GM21737 (cell line): ENCODE results near the gene AP2A1.
"Not testable (repeated sequence)": the region's sequence is repeated elsewhere in the genome, so short reads cannot be mapped to it uniquely, and the experiment has no call there.

Experiments used
- ATAC-seq: cut with Tn5 transposase; IDR thresholded peaks from one replicate; pipeline ENCODE4 v1.9.1; 2021; ENCODE audit warnings: mild to moderate bottlenecking, moderate library complexity; ENCODE audit not compliant: unreplicated experiment

The AP2A1 gene

DNA sequence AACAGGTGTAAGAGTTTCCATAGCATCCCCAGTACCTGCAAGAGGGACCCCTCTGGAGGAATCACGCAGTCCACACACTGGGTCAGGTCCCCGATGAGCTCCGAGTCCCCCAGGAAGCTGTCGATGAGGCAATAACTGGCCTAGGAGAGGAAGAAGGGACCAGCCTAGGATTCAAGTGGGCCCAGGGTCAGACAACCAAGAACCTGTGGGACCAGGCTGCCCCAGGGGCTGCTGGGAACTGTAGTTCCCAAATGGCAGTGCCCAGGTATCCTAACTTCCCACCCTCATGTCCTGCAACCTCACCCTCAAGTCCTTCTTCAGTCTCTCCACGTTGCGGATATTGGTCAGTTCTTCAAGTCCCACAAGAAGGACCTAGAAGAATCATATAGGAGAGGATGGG lies 44.5 kb downstream of the AP2A1 start:
- no peak for ATAC-seq

DNA sequence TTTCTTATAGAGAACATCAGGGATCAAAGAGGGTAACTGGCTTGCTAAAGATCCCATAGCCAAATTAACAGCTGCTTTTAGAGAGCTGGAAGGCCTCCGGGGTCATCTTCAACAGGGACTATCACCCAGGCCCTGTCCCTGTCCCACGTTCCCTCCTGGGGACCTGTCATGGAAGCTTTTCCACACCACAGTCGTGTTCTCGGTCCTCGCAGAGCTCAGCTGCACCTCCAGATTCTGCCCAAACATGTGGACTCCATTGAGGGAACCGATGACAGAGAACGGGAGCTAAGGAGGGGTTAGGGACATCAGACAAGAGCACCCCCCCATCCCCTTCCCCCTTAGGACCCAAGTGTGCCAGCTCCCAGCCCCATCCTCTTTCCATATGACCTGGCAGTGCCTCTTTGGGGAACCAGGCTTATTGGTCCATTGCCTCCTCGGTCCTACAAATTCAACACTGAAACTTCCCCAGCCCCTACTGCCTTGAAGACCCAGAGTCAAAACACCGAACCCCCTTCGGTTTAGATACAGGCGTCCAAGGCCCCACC lies 45.7 kb downstream of the AP2A1 start:
- no peak for ATAC-seq

DNA sequence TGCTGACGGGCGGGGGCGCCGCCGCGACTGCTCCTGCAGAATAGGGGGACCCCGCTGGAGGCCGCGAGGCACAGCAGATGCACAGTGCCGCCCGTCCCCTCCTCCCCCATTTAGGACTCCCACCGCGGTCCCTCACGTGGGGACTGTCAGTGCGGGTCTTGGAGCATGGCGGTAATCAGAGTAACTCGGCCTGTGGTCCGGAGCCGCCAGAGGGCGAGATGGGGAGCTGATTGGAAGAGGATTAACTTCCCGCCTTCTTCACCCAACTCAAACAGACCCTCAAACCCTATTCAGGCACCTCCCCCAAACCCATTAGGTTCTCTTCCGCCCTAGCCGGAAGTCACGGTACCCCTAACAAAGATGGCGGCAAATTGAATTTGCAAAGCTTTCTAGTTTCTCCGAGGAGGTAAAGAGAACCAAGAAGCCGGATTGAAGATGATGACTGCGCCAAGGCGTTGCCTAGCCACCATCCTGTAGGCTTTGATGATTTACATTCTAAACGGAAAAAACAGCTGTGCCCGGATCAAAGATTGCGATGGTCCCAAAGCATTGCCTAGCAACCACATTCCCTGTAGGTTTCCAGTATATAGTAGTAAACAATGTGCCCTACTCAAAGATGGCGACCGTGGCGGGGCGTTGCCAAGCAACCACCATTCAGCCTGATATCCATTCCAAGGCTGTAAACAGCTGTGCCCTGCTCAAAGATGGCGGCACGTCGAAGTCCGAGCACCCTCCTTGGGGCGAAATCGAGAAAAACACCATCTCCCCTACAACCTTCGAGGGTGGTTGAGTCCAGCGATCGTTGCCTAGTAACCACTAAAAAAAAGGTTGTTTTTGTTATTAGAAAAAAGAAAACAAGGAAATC lies 46.4 kb downstream of the AP2A1 start, which contains the start of gene FUZ:
TSS of gene FUZ (minus strand) at position 296 of the 865 bp plus-strand sequence. CDS start at position 110, 186 bp downstream.
- ATAC-seq, result no peak

DNA sequence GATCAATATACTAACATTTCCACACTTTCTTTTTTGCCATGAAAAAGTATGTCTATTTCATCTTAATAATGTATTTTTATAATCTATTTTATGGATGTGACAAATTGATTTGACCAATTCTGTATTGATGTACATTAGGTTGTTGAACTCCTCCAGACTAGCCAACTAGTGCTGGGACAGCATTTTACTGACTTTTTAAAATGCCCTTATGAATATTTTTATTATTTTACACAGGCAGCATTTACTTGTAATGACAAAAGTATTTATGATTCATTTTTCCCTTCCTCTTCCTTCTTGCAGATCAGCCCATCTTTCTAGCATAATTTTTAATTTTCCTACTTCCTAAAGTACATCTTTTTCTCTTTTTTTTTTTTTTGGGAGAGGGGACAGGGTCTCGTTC lies 47.2 kb downstream of the AP2A1 start:
- ATAC-seq, result no peak

DNA sequence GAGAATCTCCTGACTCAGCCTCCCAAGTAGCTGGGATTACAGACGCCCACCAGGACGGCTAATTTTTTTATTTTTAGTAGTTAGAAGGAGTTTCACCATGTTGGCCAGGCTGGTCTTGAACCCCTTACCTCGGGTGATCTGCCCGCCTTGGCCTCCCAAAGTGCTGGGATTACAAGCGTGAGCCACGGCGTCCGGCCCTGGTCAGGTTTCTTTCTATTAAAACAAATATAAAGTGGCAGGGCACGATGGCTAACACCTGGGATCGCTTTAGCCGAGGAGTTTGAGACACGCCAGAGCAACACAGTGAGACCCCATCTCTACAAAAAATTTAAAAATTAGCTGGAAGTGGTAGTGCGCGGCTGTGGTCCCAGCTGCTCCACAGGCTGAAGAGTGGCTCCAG lies 49.8 kb downstream of the AP2A1 start:
- no peak for ATAC-seq

DNA sequence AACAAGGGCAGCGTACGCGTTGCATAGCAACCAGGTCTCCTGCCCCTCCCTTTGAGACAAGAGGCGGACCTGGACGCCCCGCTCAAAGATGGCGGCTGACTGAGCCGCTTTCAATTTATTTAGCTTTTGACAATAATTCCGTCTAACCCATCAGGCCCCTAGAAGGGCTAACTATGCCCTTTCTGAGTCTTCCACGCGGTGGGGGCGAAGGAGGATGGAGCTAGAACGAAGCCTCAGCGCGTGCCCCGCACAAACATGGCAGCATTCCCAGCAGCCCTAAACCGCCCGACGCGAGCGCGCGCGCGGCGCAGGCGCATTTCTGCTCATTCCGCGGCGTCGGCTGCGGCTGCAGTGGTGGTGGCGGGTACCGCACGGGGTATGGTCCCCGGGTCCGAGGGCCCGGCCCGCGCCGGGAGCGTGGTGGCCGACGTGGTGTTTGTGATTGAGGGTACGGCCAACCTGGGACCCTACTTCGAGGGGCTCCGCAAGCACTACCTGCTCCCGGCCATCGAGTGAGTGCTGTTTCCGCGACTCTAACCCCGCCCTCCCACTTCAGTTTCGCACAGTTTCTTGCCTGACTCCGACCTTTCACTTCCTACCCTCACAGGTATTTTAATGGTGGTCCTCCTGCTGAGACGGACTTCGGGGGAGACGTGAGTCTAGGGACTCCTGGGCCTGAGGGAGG lies 51.3 kb downstream of the AP2A1 start, which contains the start of gene MED25:
TSS of gene MED25 (plus strand) at position 326 of the 685 bp plus-strand sequence. CDS start at position 379, 53 bp downstream.
- peak; percentile 54 for ATAC-seq

DNA sequence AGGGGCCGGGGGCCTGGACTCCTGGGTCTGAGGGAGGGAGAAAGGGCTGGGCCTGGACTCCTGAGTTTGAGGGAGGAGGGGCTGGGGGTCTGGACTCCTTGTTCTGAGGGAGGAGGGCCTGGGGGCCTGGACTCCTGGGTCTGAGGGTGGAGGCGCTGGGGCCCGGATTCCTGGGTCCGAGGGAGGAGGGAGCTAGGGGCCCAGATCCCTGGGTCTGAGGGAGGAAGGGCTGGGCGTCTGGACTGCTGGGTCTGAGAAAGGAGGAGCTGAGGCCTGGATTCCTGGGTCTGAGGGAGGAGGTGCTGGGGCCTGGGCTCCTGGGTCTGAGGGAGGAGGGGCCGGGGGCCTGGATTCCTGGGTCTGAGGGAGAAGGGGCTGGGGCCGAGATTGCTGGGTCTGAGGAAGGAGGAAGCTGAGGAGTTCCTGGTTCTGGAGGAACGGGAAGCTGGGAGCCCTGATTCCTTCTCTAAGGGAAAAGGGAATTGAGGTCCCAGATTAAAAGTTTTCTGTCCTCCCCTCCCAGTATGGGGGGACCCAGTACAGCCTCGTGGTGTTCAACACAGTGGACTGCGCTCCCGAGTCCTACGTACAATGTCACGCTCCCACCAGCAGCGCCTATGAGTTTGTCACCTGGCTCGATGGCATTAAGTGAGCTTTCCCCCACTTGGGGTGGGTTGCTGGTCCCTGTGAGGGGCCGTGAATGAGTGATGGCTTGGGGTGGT lies 52.0 kb downstream of the AP2A1 start:
- no peak for ATAC-seq

DNA sequence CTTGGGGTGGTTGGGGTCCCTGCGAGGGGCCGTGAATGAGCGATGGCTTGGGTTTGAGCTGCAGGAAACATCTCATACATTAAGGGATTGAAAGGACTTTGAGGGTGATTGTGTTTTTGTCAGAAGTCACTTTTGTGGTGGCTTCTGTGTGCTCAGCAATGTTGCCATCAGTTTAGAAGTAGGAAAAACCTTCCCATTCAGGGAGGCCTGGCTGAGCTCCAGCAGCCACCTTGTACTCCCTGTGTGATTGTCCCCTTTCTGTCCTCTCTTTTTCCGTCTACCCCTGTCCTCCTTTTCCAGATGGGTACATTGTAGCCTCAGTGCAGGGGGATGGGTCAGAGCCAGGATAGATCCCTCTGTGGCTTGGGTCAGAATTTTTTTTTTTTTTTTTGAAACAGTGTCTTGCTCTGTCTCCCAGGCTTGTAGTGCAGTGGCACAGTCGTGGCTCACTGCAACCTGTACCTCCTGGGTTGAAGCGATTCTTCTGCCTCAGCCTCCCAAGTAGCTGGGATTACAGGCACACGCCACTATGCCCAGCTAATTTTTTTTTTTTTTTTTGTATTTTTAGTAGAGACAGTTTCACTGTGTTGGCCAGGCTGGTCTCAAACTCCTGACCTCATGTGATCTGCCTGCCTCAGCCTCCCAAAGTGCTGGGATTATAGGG lies 52.8 kb downstream of the AP2A1 start:
- not testable (repeated sequence) for ATAC-seq

DNA sequence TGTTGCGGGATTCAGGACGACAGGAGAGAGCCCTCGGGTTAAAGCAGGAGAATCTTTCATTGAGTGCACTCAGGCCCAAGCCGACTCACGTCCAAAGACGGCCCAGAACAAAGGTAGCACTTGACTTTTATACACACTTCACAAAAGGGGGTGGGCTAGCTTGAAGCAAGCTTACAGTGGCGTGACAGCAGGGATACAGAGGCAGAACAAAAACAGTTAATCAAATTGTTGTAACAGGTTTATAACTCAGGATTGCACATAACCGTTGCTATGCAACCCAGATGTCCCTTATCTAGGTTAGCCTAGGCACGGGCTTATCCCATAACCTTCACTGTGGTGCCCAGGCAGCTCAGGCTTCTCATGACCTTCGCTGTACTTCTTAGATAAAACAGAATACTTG lies 53.3 kb downstream of the AP2A1 start:
- ATAC-seq, result no peak

DNA sequence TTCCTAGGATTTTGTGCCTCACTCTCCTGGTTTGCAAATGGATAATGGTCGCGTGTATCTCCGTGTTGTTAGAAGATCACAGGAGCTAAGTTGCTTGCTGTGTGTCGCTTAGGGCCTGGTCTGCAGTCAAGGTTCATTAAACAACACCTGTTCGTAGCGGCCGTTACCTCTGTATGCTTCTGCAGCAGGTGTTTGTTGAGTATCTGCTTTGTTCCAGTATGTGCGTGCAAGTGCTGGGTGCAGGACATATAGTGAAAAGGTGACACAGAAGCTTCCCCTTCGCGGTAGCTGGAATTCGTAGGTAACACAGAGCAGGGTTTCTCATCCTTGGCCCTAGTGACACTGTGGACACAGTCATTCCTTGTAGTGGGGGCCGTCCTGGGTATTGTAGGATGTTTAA lies 56.7 kb downstream of the AP2A1 start:
- no peak for ATAC-seq

DNA sequence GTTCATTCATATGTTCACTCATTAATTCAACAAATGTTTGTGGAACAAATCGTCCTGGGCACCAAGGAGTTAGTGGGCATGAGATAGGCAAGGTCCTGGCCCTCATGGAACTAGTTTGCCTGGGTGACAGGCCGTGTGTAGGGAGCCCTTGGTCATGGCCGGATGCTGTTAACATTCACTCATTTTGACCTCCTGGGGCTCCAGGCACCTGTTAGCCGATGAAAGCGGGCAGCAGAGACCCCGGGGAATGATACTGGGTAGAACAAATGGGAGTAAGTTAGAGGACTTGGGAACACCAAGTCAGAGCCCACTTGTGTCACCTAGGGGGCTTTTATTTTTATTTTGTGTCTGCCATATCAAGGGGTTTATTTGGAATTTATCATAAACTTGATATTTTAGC lies 57.9 kb downstream of the AP2A1 start:
- ATAC-seq, result no peak

DNA sequence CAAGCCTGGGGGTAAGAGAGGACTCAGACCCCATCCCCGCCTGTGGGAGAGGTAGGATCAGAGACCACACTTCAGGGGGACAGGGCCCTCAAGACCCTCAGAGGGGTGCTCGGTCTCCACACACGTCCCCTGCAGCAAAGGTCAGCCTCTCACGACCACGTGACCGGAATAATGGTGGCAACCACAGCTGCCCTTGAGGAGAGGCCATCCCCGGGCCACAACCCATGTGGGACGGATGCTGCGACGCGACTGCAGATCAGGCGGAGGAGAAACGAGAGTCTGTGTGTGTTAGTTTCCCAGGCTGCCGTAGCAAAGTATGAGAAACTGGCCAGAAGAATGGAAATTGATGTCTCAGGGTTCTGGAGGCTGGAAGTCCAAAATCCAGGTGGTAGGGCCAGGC lies 60.2 kb downstream of the AP2A1 start:
- no peak for ATAC-seq

DNA sequence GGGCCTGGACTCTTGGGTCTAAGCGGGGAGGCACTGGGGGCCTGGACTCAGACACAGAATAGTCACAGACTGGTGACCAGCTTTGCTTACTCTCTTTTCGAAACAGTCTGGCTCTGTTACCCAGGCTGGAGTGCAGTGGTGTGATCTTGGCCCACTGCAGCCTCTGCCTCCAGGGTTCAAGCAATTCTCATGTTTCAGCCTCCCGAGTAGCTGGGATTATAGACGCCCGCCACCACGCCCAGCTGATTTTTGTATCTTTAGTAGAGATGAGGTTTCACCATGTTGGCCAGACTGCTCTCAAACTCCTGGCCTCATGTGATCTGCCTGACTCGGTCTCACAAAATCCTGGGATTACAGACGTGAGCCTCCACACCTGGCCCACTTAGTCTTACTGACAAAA lies 62.4 kb downstream of the AP2A1 start:
- ATAC-seq, result no peak

DNA sequence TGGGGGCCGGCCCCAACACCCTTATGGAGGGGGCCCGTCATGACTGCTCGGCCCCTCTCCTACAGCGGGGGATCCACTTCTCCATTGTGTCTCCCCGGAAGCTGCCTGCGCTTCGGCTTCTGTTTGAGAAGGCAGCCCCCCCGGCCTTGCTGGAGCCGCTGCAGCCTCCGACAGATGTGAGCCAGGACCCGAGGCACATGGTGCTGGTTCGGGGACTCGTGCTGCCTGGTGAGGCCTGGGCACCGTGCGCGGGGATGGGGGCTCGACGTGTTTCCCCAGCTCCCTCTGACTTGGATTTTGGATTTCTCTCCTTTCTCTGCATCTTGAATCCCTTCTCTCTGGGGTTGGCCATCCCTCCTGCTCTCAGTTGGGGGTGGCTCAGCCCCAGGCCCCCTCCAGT lies 62.9 kb downstream of the AP2A1 start:
- no peak for ATAC-seq

DNA sequence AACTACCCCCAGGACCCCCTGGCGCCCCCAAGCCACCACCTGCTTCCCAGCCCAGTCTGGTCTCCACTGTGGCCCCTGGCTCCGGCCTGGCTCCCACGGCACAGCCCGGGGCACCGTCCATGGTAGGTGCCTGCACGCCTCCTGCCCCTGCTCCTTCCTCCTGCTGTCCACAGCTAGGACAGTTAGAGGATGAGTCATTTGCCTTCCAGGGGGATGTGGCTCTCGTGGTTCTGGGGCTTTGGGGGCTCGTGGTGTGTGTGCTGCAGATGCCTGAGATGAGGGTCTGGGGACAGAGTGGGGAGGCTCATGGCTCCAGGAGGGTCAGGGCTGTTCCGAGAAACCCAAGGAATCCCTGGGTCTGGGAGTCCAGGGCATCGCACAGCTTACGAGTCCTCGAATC lies 64.0 kb downstream of the AP2A1 start:
- no peak for ATAC-seq

DNA sequence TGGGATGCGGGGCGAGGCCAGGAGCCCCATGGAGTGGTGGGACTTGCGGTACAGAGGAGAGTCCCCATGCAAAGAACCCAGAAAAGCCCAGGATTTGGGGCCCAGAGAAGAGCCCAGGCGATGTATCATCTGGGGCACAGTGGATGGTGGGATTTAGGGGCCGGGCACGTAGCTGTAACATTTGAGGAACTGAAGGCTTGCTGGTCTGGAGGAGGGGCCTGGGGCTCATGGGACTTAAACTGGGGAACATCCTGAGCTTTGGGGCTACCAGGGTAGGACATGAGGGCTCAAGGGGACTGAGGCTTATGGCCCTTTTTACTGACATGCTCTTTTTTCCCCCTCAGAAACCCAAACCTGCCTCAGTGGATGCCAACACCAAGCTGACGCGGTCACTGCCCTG lies 64.8 kb downstream of the AP2A1 start:
- no peak for ATAC-seq

DNA sequence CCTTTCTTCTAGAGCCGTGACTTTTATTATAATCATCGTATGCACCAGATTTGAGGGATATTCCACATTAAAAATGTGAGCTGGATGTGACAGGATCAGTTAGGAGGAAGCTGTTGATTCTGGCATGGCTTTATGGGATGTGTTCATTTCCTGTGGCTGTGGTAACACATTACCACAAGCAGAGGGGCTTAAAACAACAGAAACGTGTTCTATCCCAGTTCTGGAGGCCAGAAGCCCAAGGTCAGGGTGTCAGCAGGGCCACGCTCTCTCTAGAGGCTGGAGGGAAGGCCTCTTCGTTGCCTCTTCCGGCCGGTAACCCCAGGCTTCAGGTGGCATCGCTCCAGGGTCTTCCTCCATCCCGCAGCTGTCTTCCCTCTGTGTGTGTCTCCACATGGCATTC lies 65.8 kb downstream of the AP2A1 start:
- no peak for ATAC-seq

DNA sequence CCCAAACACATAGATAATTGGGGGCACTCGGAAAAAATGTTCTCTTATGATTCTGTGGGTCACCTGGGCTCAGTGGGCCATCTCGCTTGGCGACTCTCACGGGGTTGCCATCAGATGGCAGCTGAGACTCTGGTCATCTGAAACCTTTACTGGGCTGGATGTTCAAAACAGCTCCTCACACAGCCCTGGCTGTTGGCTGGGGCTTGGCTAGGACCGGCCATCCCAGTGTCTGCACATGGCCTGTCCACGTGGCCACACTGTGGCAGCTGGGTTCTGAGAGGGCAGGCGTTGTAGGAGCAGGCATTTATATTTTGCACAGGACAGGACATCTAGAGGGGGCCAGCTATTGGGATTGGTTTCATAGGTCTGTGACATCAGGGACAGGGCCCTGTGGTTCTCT lies 66.8 kb downstream of the AP2A1 start:
- no peak for ATAC-seq

DNA sequence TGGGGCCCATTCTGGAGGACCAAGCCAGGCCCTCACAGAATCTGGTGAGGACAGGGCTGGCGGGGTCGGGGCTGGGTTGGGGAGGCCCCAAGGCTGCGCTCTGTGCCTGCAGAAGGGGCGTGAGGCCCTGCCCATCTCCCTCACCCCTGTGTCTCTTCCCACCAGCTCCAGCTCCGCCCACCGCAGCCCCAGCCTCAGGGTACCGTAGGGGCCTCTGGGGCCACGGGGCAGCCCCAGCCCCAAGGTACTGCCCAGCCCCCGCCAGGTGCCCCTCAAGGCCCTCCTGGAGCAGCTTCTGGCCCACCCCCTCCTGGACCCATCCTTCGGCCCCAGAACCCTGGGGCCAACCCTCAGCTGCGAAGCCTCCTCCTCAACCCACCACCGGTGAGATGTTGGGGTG lies 68.8 kb downstream of the AP2A1 start:
- no peak for ATAC-seq

DNA sequence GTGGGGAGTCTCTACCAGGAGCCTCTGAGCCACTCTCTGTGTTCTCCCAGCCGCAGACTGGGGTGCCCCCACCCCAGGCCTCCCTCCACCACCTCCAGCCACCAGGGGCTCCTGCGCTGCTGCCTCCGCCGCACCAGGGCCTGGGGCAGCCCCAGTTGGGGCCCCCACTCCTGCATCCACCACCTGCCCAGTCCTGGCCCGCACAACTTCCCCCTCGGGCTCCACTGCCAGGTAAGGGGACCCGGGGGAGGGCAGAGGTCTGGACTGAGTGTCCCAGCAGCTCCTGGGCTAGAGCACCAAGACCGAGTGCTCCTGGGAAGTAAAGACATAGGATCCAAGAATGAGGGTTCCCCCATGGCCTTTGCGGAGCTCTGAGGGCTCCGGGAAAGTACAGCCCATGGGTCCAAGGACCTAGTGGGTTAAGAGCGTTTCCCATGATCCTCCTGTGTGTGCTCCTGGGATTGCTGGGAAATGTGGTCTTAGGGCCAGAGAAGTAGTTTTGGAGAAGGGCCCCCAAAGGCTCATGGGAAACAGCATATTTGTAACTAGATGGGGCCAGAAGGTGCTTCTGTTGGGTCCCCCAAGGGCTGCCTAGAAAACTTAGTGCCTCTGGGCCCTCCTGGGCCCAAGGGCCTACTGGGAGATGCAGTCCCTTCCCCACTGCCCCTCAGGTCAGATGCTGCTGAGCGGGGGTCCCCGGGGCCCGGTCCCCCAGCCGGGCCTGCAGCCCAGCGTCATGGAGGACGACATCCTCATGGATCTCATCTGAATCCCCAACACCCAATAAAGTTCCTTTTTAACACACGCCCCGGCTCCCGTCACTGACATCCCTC lies 69.6 kb downstream of the AP2A1 start:
- no peak for ATAC-seq
